Upper lobe of left lung (tissue), 4 donors: Measurements from ENCODE around the gene ENAH.

ENCODE experiments used
- CTCF ChIP-seq, 6 experiments: fragments of 450-650 bp in 4 of 6; fragments of 200-600 bp in 2 of 6; sonication (generic) in 2 of 6; IDR thresholded peaks; one replicate each; pipeline ENCODE4 v1.5.1; 2016 to 2019; ENCODE audit warnings: antibody characterized with exemption in 6 of 6
- POLR2A ChIP-seq, 4 donors: fragments of 450-650 bp; IDR thresholded peaks; one replicate each; pipeline ENCODE4 v1.5.1; 2016 to 2017; ENCODE audit warnings: antibody characterized with exemption in 4 of 4, mild to moderate bottlenecking in 2 of 4

DNA sequence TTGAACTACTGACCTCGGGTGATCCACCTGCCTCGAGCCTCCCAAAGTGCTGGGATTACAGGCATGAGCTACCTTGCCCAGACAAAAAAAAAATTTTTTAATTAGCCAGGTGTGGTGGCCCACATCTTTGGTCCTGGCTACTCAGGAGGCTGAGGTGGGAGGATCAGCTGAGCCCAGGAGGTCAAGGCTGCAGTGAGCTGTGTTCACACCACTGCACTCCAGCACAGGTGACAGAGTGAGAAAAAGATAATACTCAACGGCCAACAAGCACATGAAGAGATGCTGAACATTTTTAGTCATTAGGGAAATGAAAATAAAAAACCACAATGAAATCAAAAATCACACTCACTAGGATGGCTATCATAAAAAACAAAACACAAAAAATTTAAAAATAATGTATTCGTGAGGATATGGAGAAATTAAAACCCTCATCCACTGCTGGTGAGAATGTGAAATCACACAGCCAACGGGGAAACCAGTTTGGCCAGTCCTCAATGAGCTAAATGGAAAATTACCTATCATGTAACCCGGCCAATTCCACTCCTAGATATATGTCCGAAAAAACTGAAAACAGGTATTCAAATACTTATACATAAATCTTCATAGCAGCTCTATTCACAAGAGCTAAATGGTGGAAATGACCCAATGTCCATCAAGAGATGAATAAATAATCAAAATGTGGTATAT is 41.2 kb downstream of the ENAH start:
- TF ChIP-seq POLR2A (IDR thresholded peaks at IDR 0.05) (no peak), CTCF (IDR thresholded peaks at IDR 0.05) (no peak)
